SK-N-SH treated with all-trans-retinoic acid at 6 μM for 48 hours (cell line): ENCODE measurements around the gene JMJD1C.
A peak's percentile ranks its signal among the peaks of the same experiment; 100 is the strongest.

ENCODE experiments used
- ATAC-seq: fragments of 200-7000 bp; cut with Tn5 transposase; 3 replicates; pipeline ENCODE4 v1.9.1; 2020; ENCODE audit warnings: mild to moderate bottlenecking, moderate library complexity
- ARNTL ChIP-seq: fragments of 450-650 bp; formaldehyde crosslinking; IDR thresholded peaks from 2 replicates; pipeline ENCODE4 v1.5.0; 2020; ENCODE audit warnings: low read depth, mild to moderate bottlenecking, moderate library complexity, borderline replicate concordance
- BACH2 ChIP-seq: fragments of 250-450 bp; sonication (Bioruptor Pico); IDR thresholded peaks from 2 replicates; pipeline ENCODE4 v1.9.0; 2021; ENCODE audit warnings: mild to moderate bottlenecking, borderline replicate concordance
- CSDC2 ChIP-seq: fragments of 250-450 bp; sonication (Bioruptor Pico); IDR thresholded peaks from 2 replicates; pipeline ENCODE4 v1.5.0; 2020; ENCODE audit warnings: mild to moderate bottlenecking, moderate library complexity
- ESRRG ChIP-seq: fragments of 250-450 bp; sonication (Bioruptor Pico); IDR thresholded peaks from 2 replicates; pipeline ENCODE4 v1.6.1; 2021; ENCODE audit warnings: mild to moderate bottlenecking
- GLIS3 ChIP-seq: fragments of 250-450 bp; sonication (Bioruptor Pico); IDR thresholded peaks from 2 replicates; pipeline ENCODE4 v1.5.0; 2020; ENCODE audit warnings: mild to moderate bottlenecking, moderate library complexity
- ISL1 ChIP-seq: fragments of 250-450 bp; sonication (Bioruptor Pico); IDR thresholded peaks from 2 replicates; pipeline ENCODE4 v2.1.2; 2022; ENCODE audit warnings: mild to moderate bottlenecking, moderate library complexity
- OSR1 ChIP-seq: fragments of 250-450 bp; sonication (Bioruptor Pico); IDR thresholded peaks from 2 replicates; pipeline ENCODE4 v1.8.0; 2022; ENCODE audit warnings: moderate library complexity, mild to moderate bottlenecking, inconsistent platforms
- PPARA ChIP-seq: fragments of 250-450 bp; sonication (Bioruptor Pico); IDR thresholded peaks from 2 replicates; pipeline ENCODE4 v1.5.0; 2020; ENCODE audit warnings: mild to moderate bottlenecking, borderline replicate concordance
- RARB ChIP-seq: fragments of 250-450 bp; sonication (Bioruptor Pico); IDR thresholded peaks from 2 replicates; pipeline ENCODE4 v1.8.0; 2021; ENCODE audit warnings: mild to moderate bottlenecking, moderate library complexity
- SNAI2 ChIP-seq: fragments of 250-450 bp; sonication (Bioruptor Pico); IDR thresholded peaks from 2 replicates; pipeline ENCODE4 v1.5.0; 2020; ENCODE audit warnings: mild to moderate bottlenecking, moderate library complexity
- TCF4 ChIP-seq: fragments of 250-450 bp; sonication (Bioruptor Pico); IDR thresholded peaks from 2 replicates; pipeline ENCODE4 v1.8.0; 2021; ENCODE audit warnings: mild to moderate bottlenecking, moderate library complexity, borderline replicate concordance
- TOX ChIP-seq: fragments of 250-450 bp; sonication (Bioruptor Pico); IDR thresholded peaks from 2 replicates; pipeline ENCODE4 v1.8.0; 2021; ENCODE audit warnings: mild to moderate bottlenecking, moderate library complexity, borderline replicate concordance
- ZC3H10 ChIP-seq: fragments of 250-450 bp; sonication (Bioruptor Pico); IDR thresholded peaks from 2 replicates; pipeline ENCODE4 v1.5.1; 2021; ENCODE audit warnings: mild to moderate bottlenecking, moderate library complexity
- ZFP3 ChIP-seq: fragments of 250-450 bp; sonication (Bioruptor Pico); IDR thresholded peaks from 2 replicates; pipeline ENCODE4 v1.5.0; 2020; ENCODE audit warnings: mild to moderate bottlenecking, moderate library complexity
- ZFP30 ChIP-seq: fragments of 450-650 bp; formaldehyde crosslinking; IDR thresholded peaks from 2 replicates; pipeline ENCODE4 v1.5.0; 2022; ENCODE audit warnings: mild to moderate bottlenecking, moderate library complexity
- ZNF70 ChIP-seq: fragments of 450-650 bp; formaldehyde crosslinking; IDR thresholded peaks from 2 replicates; pipeline ENCODE4 v1.5.0; 2020; ENCODE audit warnings: mild to moderate bottlenecking, moderate library complexity
- ZNF8 ChIP-seq: fragments of 450-650 bp; formaldehyde crosslinking; IDR thresholded peaks from 2 replicates; pipeline ENCODE4 v1.5.0; 2020; ENCODE audit warnings: mild to moderate bottlenecking, moderate library complexity
- TF ChIP-seq, protein P1 (sequence below): fragments of 250-450 bp; sonication (Bioruptor Pico); IDR thresholded peaks from 2 replicates; pipeline ENCODE4 v1.5.1; 2020; ENCODE audit warnings: low read depth, mild to moderate bottlenecking, moderate library complexity
- TF ChIP-seq, protein P2 (sequence below): fragments of 250-450 bp; sonication (Bioruptor Pico); IDR thresholded peaks from 2 replicates; pipeline ENCODE4 v1.8.0; 2021; ENCODE audit warnings: low read depth, mild to moderate bottlenecking, moderate library complexity, borderline replicate concordance
- TF ChIP-seq, protein P3 (sequence below): fragments of 250-450 bp; sonication (Bioruptor Pico); IDR thresholded peaks from 2 replicates; pipeline ENCODE4 v1.8.0; 2020; ENCODE audit warnings: mild to moderate bottlenecking, moderate library complexity, borderline replicate concordance
- TF ChIP-seq, protein P4 (sequence below): fragments of 250-450 bp; sonication (Bioruptor Pico); IDR thresholded peaks from 2 replicates; pipeline ENCODE4 v1.5.0; 2020; ENCODE audit warnings: mild to moderate bottlenecking, moderate library complexity
- TF ChIP-seq, protein P5 (sequence below): fragments of 250-450 bp; sonication (Bioruptor Pico); IDR thresholded peaks from 2 replicates; pipeline ENCODE4 v1.5.1; 2021; ENCODE audit warnings: mild to moderate bottlenecking, moderate library complexity

Gene JMJD1C

DNA sequence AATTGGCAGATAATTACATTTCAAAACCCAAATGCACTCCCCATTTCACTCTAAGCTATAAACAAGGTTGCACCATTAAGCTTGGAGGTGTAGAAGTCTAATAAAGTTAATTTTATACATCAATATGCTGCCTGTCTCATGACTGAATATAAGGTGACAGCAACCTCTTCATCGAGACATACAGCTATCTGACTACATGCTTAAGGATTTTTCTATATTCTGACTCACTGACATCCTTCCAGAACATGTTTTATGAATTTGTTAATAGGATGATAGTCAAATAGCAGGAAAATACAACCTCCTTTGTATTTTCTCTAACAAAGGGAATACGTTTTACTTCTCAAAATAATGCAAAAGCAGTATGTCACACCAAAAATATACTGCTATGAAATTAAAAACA, 256.1 kb downstream of the JMJD1C start:
- ATAC-seq: 0 out of 3 replicates have a peak, but pooled peaks have one; percentile 4
- TF ChIP-seq OSR1 (no peak), ZFP30 (CRISPR knock-in tag) (no peak), TOX (CRISPR knock-in tag) (no peak), ESRRG (CRISPR knock-in tag) (no peak), ZNF70 (CRISPR knock-in tag) (no peak), GLIS3 (CRISPR knock-in tag) (no peak), RARB (CRISPR knock-in tag) (no peak), ZNF8 (CRISPR knock-in tag) (no peak), ISL1 (CRISPR knock-in tag) (no peak), PPARA (CRISPR knock-in tag) (no peak)
- TF ChIP-seq, protein P1, sequence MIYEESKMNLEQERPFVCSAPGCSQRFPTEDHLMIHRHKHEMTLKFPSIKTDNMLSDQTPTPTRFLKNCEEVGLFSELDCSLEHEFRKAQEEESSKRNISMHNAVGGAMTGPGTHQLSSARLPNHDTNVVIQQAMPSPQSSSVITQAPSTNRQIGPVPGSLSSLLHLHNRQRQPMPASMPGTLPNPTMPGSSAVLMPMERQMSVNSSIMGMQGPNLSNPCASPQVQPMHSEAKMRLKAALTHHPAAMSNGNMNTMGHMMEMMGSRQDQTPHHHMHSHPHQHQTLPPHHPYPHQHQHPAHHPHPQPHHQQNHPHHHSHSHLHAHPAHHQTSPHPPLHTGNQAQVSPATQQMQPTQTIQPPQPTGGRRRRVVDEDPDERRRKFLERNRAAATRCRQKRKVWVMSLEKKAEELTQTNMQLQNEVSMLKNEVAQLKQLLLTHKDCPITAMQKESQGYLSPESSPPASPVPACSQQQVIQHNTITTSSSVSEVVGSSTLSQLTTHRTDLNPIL: no peak
- TF ChIP-seq, protein P2, sequence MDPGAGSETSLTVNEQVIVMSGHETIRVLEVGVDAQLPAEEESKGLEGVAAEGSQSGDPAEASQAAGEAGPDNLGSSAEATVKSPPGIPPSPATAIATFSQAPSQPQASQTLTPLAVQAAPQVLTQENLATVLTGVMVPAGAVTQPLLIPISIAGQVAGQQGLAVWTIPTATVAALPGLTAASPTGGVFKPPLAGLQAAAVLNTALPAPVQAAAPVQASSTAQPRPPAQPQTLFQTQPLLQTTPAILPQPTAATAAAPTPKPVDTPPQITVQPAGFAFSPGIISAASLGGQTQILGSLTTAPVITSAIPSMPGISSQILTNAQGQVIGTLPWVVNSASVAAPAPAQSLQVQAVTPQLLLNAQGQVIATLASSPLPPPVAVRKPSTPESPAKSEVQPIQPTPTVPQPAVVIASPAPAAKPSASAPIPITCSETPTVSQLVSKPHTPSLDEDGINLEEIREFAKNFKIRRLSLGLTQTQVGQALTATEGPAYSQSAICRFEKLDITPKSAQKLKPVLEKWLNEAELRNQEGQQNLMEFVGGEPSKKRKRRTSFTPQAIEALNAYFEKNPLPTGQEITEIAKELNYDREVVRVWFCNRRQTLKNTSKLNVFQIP (CRISPR knock-in tag): no peak

DNA sequence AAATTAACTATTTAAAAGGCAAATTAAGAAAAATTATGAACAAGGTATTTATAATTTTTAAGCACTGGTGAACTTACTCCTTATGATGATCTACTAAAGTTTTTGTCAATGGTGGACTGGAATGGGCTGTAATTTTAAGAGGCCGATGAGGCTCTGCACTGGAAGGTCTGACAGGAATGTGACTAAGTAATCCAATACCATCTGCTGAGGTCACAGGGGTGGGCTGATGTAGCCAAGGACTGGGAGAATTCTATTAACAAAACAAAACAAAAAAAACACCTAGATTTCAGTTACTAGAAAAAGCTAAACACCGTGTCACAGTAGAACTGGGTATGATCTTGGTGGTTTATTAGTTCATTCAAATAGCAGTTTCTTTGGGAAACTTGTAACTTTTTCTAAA, 256.8 kb downstream of the JMJD1C start:
- TF ChIP-seq BACH2 (CRISPR knock-in tag) (no peak), ISL1 (CRISPR knock-in tag) (0 out of 2 replicates have a peak, but pooled peaks have one; percentile 20)
- ATAC-seq: peak; percentile 71

DNA sequence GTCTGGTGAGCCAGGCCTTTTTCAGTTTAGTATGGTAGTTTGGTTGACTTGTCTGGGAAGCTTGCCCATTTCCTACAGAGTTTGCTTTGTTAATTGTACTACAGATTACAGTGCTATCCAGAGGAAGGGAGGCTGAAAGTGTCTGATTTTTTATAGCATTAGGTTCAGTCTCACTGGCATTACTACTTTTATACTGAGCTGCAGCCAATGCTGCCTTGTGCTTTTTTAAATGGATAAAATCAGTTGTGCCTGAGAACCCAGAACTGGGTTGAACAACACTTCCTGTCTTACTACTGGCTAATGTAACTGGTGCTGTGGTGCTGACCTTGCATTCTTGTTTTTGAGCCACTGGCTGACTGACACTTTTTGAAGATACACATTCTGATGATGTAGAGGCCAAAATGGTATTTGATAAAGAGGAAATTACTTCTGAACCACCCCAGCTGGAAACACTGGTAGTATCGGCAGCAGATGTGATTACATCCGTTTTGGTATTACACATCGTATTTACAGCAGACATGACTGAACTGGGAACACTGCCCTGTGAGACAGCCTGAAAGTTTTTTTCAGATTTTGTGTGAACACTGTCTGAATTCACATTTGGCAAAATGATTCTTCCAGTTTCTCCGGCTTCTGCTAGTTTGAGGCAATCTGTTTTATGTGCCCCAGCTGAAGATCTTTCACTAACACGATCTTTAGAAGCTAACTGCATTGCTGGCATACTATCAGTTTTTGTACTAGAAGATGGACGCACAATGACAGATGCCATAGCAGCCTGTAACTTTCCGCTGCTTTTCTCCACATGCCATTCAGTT, 258.6 kb downstream of the JMJD1C start:
- TF ChIP-seq CSDC2 (CRISPR knock-in tag) (no peak), RARB (CRISPR knock-in tag) (no peak), ZFP30 (CRISPR knock-in tag) (no peak), GLIS3 (CRISPR knock-in tag) (no peak), ZC3H10 (no peak), ISL1 (CRISPR knock-in tag) (peak; percentile 36; the same call in 1 of the 2 replicates)
- TF ChIP-seq, protein P3, sequence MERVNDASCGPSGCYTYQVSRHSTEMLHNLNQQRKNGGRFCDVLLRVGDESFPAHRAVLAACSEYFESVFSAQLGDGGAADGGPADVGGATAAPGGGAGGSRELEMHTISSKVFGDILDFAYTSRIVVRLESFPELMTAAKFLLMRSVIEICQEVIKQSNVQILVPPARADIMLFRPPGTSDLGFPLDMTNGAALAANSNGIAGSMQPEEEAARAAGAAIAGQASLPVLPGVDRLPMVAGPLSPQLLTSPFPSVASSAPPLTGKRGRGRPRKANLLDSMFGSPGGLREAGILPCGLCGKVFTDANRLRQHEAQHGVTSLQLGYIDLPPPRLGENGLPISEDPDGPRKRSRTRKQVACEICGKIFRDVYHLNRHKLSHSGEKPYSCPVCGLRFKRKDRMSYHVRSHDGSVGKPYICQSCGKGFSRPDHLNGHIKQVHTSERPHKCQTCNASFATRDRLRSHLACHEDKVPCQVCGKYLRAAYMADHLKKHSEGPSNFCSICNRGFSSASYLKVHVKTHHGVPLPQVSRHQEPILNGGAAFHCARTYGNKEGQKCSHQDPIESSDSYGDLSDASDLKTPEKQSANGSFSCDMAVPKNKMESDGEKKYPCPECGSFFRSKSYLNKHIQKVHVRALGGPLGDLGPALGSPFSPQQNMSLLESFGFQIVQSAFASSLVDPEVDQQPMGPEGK: no peak
- TF ChIP-seq, protein P4, sequence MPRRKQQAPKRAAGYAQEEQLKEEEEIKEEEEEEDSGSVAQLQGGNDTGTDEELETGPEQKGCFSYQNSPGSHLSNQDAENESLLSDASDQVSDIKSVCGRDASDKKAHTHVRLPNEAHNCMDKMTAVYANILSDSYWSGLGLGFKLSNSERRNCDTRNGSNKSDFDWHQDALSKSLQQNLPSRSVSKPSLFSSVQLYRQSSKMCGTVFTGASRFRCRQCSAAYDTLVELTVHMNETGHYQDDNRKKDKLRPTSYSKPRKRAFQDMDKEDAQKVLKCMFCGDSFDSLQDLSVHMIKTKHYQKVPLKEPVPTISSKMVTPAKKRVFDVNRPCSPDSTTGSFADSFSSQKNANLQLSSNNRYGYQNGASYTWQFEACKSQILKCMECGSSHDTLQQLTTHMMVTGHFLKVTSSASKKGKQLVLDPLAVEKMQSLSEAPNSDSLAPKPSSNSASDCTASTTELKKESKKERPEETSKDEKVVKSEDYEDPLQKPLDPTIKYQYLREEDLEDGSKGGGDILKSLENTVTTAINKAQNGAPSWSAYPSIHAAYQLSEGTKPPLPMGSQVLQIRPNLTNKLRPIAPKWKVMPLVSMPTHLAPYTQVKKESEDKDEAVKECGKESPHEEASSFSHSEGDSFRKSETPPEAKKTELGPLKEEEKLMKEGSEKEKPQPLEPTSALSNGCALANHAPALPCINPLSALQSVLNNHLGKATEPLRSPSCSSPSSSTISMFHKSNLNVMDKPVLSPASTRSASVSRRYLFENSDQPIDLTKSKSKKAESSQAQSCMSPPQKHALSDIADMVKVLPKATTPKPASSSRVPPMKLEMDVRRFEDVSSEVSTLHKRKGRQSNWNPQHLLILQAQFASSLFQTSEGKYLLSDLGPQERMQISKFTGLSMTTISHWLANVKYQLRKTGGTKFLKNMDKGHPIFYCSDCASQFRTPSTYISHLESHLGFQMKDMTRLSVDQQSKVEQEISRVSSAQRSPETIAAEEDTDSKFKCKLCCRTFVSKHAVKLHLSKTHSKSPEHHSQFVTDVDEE (CRISPR knock-in tag): no peak
- ATAC-seq: peak; percentile 77

DNA sequence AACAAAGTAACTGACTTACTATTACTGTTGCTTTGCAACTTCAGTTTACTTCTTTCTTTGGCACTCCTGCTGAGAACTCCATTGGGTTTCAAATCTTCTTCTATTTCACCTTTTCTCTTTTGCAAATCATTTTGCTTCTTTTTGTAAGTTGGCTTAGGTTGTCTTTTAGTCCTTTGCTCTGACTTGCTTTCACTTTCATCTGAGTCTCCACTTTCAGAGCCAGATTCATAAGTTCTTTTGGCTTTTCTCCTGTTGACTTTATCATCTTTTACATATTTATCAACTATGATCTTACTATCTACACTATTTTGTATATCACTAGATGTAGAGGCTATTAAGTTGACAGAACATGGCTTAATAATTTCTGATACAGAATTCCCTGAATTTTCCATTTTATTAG, 259.2 kb downstream of the JMJD1C start:
- ATAC-seq: no peak
- TF ChIP-seq SNAI2 (CRISPR knock-in tag) (no peak), CSDC2 (CRISPR knock-in tag) (no peak), ZC3H10 (no peak), ESRRG (CRISPR knock-in tag) (no peak), ARNTL (CRISPR knock-in tag) (no peak), OSR1 (no peak), TCF4 (CRISPR knock-in tag) (no peak), ZNF70 (CRISPR knock-in tag) (no peak), RARB (CRISPR knock-in tag) (no peak), PPARA (CRISPR knock-in tag) (no peak), ZFP3 (CRISPR knock-in tag) (no peak), ZNF8 (CRISPR knock-in tag) (no peak), ISL1 (CRISPR knock-in tag) (no peak)
- TF ChIP-seq, protein P1: no peak
- TF ChIP-seq, protein P5, sequence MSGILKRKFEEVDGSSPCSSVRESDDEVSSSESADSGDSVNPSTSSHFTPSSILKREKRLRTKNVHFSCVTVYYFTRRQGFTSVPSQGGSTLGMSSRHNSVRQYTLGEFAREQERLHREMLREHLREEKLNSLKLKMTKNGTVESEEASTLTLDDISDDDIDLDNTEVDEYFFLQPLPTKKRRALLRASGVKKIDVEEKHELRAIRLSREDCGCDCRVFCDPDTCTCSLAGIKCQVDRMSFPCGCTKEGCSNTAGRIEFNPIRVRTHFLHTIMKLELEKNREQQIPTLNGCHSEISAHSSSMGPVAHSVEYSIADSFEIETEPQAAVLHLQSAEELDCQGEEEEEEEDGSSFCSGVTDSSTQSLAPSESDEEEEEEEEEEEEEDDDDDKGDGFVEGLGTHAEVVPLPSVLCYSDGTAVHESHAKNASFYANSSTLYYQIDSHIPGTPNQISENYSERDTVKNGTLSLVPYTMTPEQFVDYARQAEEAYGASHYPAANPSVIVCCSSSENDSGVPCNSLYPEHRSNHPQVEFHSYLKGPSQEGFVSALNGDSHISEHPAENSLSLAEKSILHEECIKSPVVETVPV (CRISPR knock-in tag): no peak
